ENCODE data around the gene THPO. TPM values are rescaled to one million over a fixed set of nuclear protein-coding genes. Genes with fewer than 3 reads are reported as not detected.

THPO gene
- total RNA-seq (2022; extraction: Qiagen RNA extraction), result 0.11 to 0.12 TPM in 2 of 5 replicates, not detected in the others

GRCh38 chr3:184377882-184378445 is at the start of gene THPO:
Gene THPO (minus strand): TSS chr3:184378207. CDS start chr3:184376259, 1,948 bp downstream.

GRCh38 chr3:184379358-184380184 is 1.6 kb upstream of the THPO start, which contains the start of gene CHRD:
Gene CHRD (plus strand): TSS chr3:184380054. CDS start chr3:184380319, 265 bp downstream.

GRCh38 chr3:184361532-184361931 is 16.5 kb downstream of the THPO start, which contains the start of the genes CLCN2 and POLR2H:
Gene CLCN2 (minus strand): TSS chr3:184361605. CDS start chr3:184361479, 126 bp downstream.
Gene POLR2H (plus strand): TSS chr3:184361710. CDS start chr3:184363493, 1,783 bp downstream.

DNA sequence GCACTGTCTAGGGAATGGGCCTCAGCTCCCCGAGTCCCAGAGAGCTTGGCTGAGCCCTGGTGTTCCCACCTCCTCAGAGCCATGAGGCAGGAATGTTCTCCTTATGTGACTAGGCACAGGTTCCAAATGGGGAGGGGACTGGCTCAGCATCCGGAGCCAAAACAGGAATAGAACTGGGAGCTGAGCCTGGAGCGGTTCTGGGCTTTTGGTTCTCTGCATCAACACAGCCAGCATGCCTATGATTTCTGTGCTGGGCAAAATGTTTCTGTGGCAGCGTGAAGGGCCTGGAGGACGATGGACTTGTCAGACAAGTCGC is 40.6 kb downstream of the THPO start, which contains the start of gene FAM131A:
Gene FAM131A, plus strand, starts transcription at position 202 of the 316 bp plus-strand sequence. Its CDS starts 31 bp downstream, at position 233.

Other genes starting within 250 kb of the THPO start
- gene EIF2B5, start 242.8 kb downstream of the THPO start, total RNA-seq (2022; extraction: Qiagen RNA extraction), result 27.1 to 29.4 TPM (median 28.7 TPM) in 5 replicates
- 19.5 to 26.2 TPM (median 23.2 TPM) in 5 replicates for gene DVL3, start 222.8 kb downstream of the THPO start, total RNA-seq (2022; extraction: Qiagen RNA extraction)
- gene AP2M1, start 203.4 kb downstream of the THPO start, total RNA-seq (2022; extraction: Qiagen RNA extraction), result 291 to 307 TPM (median 298 TPM) in 5 replicates
- 29.7 to 35.9 TPM (median 33.4 TPM) in 5 replicates for gene ABCF3, start 192.0 kb downstream of the THPO start, total RNA-seq (2022; extraction: Qiagen RNA extraction)
- 0.25 to 0.60 TPM (median 0.40 TPM) in 5 replicates for gene VWA5B2, start 148.6 kb downstream of the THPO start, total RNA-seq (2022; extraction: Qiagen RNA extraction)
- gene ALG3, start 129.2 kb downstream of the THPO start, total RNA-seq (2022; extraction: Qiagen RNA extraction), result 59.2 to 80.4 TPM (median 71.4 TPM) in 5 replicates
- 8.8 to 13.1 TPM (median 11.3 TPM) in 5 replicates for gene EEF1AKMT4, start 128.5 kb downstream of the THPO start, total RNA-seq (2022; extraction: Qiagen RNA extraction)
- gene CAMK2N2, start 116.7 kb downstream of the THPO start, total RNA-seq (2022; extraction: Qiagen RNA extraction), result 0.78 to 1.7 TPM (median 1.4 TPM) in 5 replicates
- gene ECE2, start 102.2 kb downstream of the THPO start, total RNA-seq (2022; extraction: Qiagen RNA extraction), result not detected in 5 replicates
- 284 to 383 TPM (median 293 TPM) in 5 replicates for gene PSMD2, start 79.0 kb downstream of the THPO start, total RNA-seq (2022; extraction: Qiagen RNA extraction)
- 248 to 307 TPM (median 264 TPM) in 5 replicates for gene EIF4G1, start 63.6 kb downstream of the THPO start, total RNA-seq (2022; extraction: Qiagen RNA extraction)
- gene FAM131A, start 40.6 kb downstream of the THPO start, total RNA-seq (2022; extraction: Qiagen RNA extraction), result 9.8 to 12.5 TPM (median 11.2 TPM) in 5 replicates
- 4.2 to 5.7 TPM (median 5.1 TPM) in 5 replicates for gene CLCN2, start 16.6 kb downstream of the THPO start, total RNA-seq (2022; extraction: Qiagen RNA extraction)
- 65.8 to 77.6 TPM (median 71.5 TPM) in 5 replicates for gene POLR2H, start 16.5 kb downstream of the THPO start, total RNA-seq (2022; extraction: Qiagen RNA extraction)
- 0.14 to 0.35 TPM (median 0.24 TPM) in 5 replicates for gene CHRD, start 1.8 kb upstream of the THPO start, total RNA-seq (2022; extraction: Qiagen RNA extraction)
- 0.15 to 0.21 TPM (median 0.20 TPM) in 5 replicates for gene EPHB3, start 183.6 kb upstream of the THPO start, total RNA-seq (2022; extraction: Qiagen RNA extraction)

Data from A549 treated with Hydrocortisone at 1 μM for 4 hours (cell line).